Hepatocyte (in vitro differentiated cells): ENCODE measurements around the gene PITPNC1. TPM values are rescaled to one million over a fixed set of nuclear protein-coding genes. Genes with fewer than 3 reads are reported as not detected.
"Not testable (repeated sequence)": the region's sequence is repeated elsewhere in the genome, so short reads cannot be mapped to it uniquely, and the experiment has no call there.

Experiments used
- DNase-seq: peaks from one replicate; pipeline ENCODE4 v3.0.0-alpha.2; 2016; ENCODE audit warnings: low spot score
- H2AFZ ChIP-seq: fragments of 200-600 bp; sonication (generic); 2 replicates; pipeline ENCODE4 v1.6.0; 2016; ENCODE audit warnings: antibody characterized with exemption, mild to moderate bottlenecking
- H3K27ac ChIP-seq: fragments of 200-600 bp; sonication (generic); 2 replicates; pipeline ENCODE4 v1.5.1; 2016; ENCODE audit warnings: mild to moderate bottlenecking
- H3K27me3 ChIP-seq: fragments of 200-600 bp; sonication (generic); 2 replicates; pipeline ENCODE4 v1.6.1; 2016
- H3K36me3 ChIP-seq: fragments of 200-600 bp; sonication (generic); replicated peaks from 2 replicates; pipeline ENCODE4 v1.5.1; 2016; ENCODE audit warnings: low read depth; ENCODE audit not compliant: insufficient read depth
- H3K4me1 ChIP-seq: fragments of 200-600 bp; sonication (generic); 2 replicates; pipeline ENCODE4 v1.5.1; 2016; ENCODE audit warnings: mild to moderate bottlenecking, moderate library complexity; ENCODE audit not compliant: insufficient read depth
- H3K4me2 ChIP-seq: fragments of 200-600 bp; sonication (generic); 2 replicates; pipeline ENCODE4 v1.6.0; 2016
- H3K4me3 ChIP-seq: fragments of 200-600 bp; sonication (generic); 2 replicates; pipeline ENCODE4 v1.5.1; 2016; ENCODE audit warnings: mild to moderate bottlenecking
- H3K79me2 ChIP-seq: fragments of 200-600 bp; sonication (generic); 2 replicates; pipeline ENCODE4 v1.6.0; 2017; ENCODE audit warnings: mild to moderate bottlenecking
- H3K9me2 ChIP-seq: fragments of 200-600 bp; sonication (generic); replicated peaks from 2 replicates; pipeline ENCODE4 v1.6.0; 2017; ENCODE audit warnings: mild to moderate bottlenecking; ENCODE audit not compliant: insufficient read depth
- H3K9me3 ChIP-seq: fragments of 200-600 bp; sonication (generic); 2 replicates; pipeline ENCODE4 v1.5.1; 2016; ENCODE audit warnings: low read depth, mild to moderate bottlenecking
- H4K20me1 ChIP-seq: fragments of 200-600 bp; sonication (generic); 2 replicates; pipeline ENCODE4 v1.6.0; 2016; ENCODE audit warnings: mild to moderate bottlenecking; ENCODE audit not compliant: insufficient read depth, poor library complexity, severe bottlenecking
- EZH2 ChIP-seq: fragments of 200-600 bp; sonication (generic); IDR thresholded peaks from 2 replicates; pipeline ENCODE4 v1.6.1; 2016; ENCODE audit warnings: antibody characterized with exemption, mild to moderate bottlenecking, borderline replicate concordance
- EZH2phosphoT487 ChIP-seq: fragments of 200-600 bp; sonication (generic); IDR thresholded peaks from one replicate; pipeline ENCODE4 v1.6.1; 2018; ENCODE audit warnings: antibody characterized with exemption, mild to moderate bottlenecking, low read depth, moderate library complexity; ENCODE audit not compliant: unreplicated experiment, severe bottlenecking
- WGBS: methylation state at CpG from one replicate; pipeline ENCODE4 v1.1.6; 2016; ENCODE audit warnings: low lambda C conversion rate; ENCODE audit errors: missing lambda C conversion rate; 5-methylcytosine and 5-hydroxymethylcytosine counted together
- polyA plus RNA-seq: library from polyadenylated mRNA; unstranded; fragments of >200 nt; fragmentation: Nextera tagmentation; extraction: Ambion mirVana; gene quantifications from 2 replicates; pipeline ENCODE4 v1.2.1, GENCODE V29; 2016
- total RNA-seq: library from RNA; depleted of rRNA; stranded (reverse); fragments of >200 nt; gene quantifications from 2 replicates; pipeline ENCODE4 v1.2.3, GENCODE V29; 2014
- TF ChIP-seq, protein P1 (sequence below): fragments of 200-600 bp; sonication (generic); IDR thresholded peaks from 2 replicates; pipeline ENCODE4 v1.5.1; 2016; ENCODE audit warnings: antibody characterized with exemption, mild to moderate bottlenecking; ENCODE audit not compliant: poor library complexity

The PITPNC1 gene
- total and polyA plus RNA-seq, 2 experiments from 2014 or later: 4.6 to 8.1 TPM

DNA sequence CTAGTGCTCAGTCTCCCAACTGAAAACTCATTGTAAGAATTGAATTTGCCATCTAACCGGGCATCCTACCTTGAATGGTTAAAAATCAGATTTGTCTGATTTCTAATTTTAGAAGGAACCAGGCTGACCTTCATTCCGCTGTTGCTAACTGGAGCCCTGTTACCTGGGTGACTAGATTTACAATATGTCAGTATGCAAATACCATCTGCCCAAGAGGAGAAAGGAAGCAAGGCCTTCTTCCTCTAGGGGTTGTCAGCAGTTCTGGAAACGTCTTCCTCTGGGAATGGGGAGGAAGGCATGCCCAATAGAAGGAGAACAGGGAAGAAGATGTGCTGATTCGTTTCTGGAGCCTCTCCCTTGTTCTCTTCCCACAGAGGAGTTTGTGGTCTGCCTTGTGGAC is 137.9 kb downstream of the PITPNC1 start:
- no peaks in the 10 kb centered on the region for H3K36me3 ChIP-seq
- H2AFZ ChIP-seq: no peak overlapping the region
- H4K20me1 ChIP-seq: no peaks in the 10 kb centered on the region
- TF ChIP-seq, protein P1, sequence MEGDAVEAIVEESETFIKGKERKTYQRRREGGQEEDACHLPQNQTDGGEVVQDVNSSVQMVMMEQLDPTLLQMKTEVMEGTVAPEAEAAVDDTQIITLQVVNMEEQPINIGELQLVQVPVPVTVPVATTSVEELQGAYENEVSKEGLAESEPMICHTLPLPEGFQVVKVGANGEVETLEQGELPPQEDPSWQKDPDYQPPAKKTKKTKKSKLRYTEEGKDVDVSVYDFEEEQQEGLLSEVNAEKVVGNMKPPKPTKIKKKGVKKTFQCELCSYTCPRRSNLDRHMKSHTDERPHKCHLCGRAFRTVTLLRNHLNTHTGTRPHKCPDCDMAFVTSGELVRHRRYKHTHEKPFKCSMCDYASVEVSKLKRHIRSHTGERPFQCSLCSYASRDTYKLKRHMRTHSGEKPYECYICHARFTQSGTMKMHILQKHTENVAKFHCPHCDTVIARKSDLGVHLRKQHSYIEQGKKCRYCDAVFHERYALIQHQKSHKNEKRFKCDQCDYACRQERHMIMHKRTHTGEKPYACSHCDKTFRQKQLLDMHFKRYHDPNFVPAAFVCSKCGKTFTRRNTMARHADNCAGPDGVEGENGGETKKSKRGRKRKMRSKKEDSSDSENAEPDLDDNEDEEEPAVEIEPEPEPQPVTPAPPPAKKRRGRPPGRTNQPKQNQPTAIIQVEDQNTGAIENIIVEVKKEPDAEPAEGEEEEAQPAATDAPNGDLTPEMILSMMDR: no peak
- no peak for TF ChIP-seq EZH2phosphoT487
- no peak for TF ChIP-seq EZH2
- peak overlapping the region; percentile 31 for H3K27ac ChIP-seq
- H3K4me3 ChIP-seq: no peak overlapping the region
- no peaks in the 10 kb centered on the region for H3K9me2 ChIP-seq
- WGBS: 38% methylated on average over 4 of the region's 4 CpGs
- no peak overlapping the region for H3K4me2 ChIP-seq
- no peaks in the 10 kb centered on the region for H3K27me3 ChIP-seq
- no peaks in the 10 kb centered on the region for H3K9me3 ChIP-seq
- H3K4me1 ChIP-seq: peaks cover 8% of the 10 kb centered on the region
- no peaks in the 10 kb centered on the region for H3K79me2 ChIP-seq
- no peak for DNase-seq

- H3K4me3 ChIP-seq: no peak overlapping the region
- H3K9me3 ChIP-seq: no peaks in the 10 kb centered on the region
- no peaks in the 10 kb centered on the region for H4K20me1 ChIP-seq
- WGBS: 74% methylated on average over 10 of the region's 10 CpGs
- H2AFZ ChIP-seq: no peak overlapping the region
- no peaks in the 10 kb centered on the region for H3K36me3 ChIP-seq
- H3K9me2 ChIP-seq: no peaks in the 10 kb centered on the region
- TF ChIP-seq EZH2phosphoT487: no peak
- TF ChIP-seq, protein P1: no peak
- no peak for TF ChIP-seq EZH2
- peaks cover 8% of the 10 kb centered on the region for H3K4me1 ChIP-seq
- no peak for DNase-seq
- peak overlapping the region; percentile 19 for H3K27ac ChIP-seq
- H3K4me2 ChIP-seq: no peak overlapping the region
- no peaks in the 10 kb centered on the region for H3K27me3 ChIP-seq
- H3K79me2 ChIP-seq: no peaks in the 10 kb centered on the region
These were observed 138.5 kb downstream of the PITPNC1 start for GRCh38 chr17:67515490-67516083.

DNA sequence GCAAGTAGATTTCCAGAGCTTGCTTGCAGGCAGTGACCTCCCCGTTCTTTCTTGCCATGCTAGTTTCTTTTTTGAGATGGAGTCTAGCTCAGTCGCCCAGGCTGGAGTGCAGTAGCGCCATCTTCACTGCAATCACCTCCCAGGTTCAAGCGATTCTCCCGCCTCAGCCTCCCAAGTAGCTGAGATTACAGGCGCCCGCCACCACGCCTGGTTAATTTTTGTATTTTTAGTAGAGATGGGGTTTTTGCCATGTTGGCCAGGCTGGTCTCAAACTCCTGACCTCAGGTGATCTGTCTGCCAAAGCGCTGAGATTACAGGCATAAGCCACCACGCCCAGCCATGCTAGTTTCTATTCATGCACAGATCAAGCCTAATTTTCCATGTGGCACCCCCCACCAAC is 139.5 kb downstream of the PITPNC1 start:
- not testable (repeated sequence) for H3K9me3 ChIP-seq, H3K4me2 ChIP-seq, H3K27me3 ChIP-seq, H3K4me1 ChIP-seq, H3K4me3 ChIP-seq, DNase-seq, H4K20me1 ChIP-seq, H3K79me2 ChIP-seq, H3K27ac ChIP-seq, H3K36me3 ChIP-seq, H3K9me2 ChIP-seq, H2AFZ ChIP-seq
- 91% methylated on average over 10 of the region's 10 CpGs for WGBS

DNA sequence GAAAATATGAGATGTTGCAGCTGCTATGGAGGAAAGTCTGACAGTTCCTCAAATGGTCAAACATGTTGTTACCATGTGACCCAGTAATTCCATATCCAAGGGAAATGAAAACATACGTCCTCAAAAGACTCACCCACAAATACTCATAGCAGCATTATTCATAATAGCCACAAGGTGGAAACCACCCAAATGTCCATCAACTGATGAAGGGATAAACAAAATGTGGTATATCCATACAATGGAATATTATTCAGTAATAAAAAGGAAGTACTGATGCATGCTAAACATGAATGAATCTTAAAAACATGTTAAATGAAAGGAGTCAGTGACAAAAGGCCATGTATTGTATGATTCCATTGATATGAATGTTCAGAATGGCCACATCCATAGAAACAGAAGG is 140.2 kb downstream of the PITPNC1 start:
- no peak overlapping the region for H2AFZ ChIP-seq
- WGBS: 96% methylated on average over 1 of the region's 1 CpG
- H3K9me3 ChIP-seq: no peaks in the 10 kb centered on the region
- no peak overlapping the region for H3K4me3 ChIP-seq
- H3K79me2 ChIP-seq: no peaks in the 10 kb centered on the region
- H4K20me1 ChIP-seq: no peaks in the 10 kb centered on the region
- TF ChIP-seq EZH2 (no peak), EZH2phosphoT487 (no peak)
- TF ChIP-seq, protein P1: no peak
- DNase-seq: no peak
- H3K4me2 ChIP-seq: no peak overlapping the region
- H3K9me2 ChIP-seq: no peaks in the 10 kb centered on the region
- H3K27me3 ChIP-seq: no peaks in the 10 kb centered on the region
- H3K4me1 ChIP-seq: peaks cover 8% of the 10 kb centered on the region
- no peaks in the 10 kb centered on the region for H3K36me3 ChIP-seq
- no peak overlapping the region for H3K27ac ChIP-seq
